ENCODE data around the gene CTNS.

DNA sequence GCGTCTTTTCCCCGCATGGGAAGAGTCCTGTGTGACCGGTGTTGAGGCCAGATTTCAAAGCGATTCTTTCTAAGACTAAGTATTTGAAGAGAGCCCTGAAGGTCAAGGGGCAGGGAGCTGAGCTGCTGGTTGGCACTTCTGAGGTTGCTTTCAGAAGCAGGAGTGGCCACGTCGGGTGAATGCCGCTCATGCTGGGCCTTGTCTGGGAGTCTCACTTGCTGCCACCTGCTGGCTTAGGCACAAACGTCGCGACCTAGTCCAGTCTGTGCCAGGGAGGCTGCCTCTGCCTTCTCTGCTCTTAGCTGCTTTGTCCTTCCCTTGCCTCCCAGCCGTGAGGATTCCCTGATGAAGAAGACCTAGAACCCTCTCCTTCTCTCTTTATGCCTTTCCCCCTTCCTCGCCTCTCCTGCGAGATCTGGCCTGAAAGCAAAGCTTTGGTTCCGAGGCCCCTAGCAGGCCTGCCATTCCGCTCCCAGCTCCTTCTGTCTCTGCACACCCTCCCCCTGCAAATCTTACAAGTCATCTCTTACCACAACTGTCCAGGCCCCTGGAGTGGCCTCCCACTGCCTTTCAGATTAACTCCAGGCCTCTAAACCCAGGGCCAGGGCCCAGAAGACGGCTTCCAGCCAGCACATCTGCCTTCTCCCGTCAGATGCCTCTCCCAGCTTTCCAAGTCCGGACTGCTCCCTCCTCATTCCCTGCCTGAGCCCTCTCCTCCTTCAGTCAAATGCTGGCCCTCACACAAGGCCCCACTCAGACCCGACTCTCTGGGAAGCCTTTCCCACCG is 11.4 kb downstream of the CTNS start:
- no peak for TF ChIP-seq RAD21 (IDR thresholded peaks at IDR 0.05; ENCODE audit: low read depth)
- no peak for TF ChIP-seq YY1 (IDR thresholded peaks at IDR 0.05; ENCODE audit: low read depth)
- TF ChIP-seq EP300 (IDR thresholded peaks at IDR 0.05; ENCODE audit: borderline replicate concordance), result no peak
- no peak for TF ChIP-seq EGR1 (IDR thresholded peaks at IDR 0.05)
- TF ChIP-seq REST (IDR thresholded peaks at IDR 0.05; ENCODE audit: low read depth), result no peak
- no peak for TF ChIP-seq CREB1 (IDR thresholded peaks at IDR 0.05; ENCODE audit: low read depth)
- TF ChIP-seq, protein P1, sequence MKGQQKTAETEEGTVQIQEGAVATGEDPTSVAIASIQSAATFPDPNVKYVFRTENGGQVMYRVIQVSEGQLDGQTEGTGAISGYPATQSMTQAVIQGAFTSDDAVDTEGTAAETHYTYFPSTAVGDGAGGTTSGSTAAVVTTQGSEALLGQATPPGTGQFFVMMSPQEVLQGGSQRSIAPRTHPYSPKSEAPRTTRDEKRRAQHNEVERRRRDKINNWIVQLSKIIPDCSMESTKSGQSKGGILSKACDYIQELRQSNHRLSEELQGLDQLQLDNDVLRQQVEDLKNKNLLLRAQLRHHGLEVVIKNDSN (IDR thresholded peaks at IDR 0.05), result no peak
- no peak for TF ChIP-seq FOXM1 (IDR thresholded peaks at IDR 0.05; ENCODE audit: borderline replicate concordance, low read depth)
- no peak for TF ChIP-seq TEAD4 (IDR thresholded peaks at IDR 0.05)
- no peak for TF ChIP-seq TAF1 (IDR thresholded peaks at IDR 0.05; ENCODE audit: low read depth)
- no peak for TF ChIP-seq MAX (IDR thresholded peaks at IDR 0.05)
